Endodermal cell (in vitro differentiated cells): ENCODE data around the gene EGFR. TPM values are rescaled to one million over a fixed set of nuclear protein-coding genes. Genes with fewer than 3 reads are reported as not detected.
A peak's percentile ranks its signal among the peaks of the same experiment; 100 is the strongest.

ENCODE experiments used
- DNase-seq: peaks from one replicate; pipeline ENCODE4 v3.0.0-alpha.2; 2017
- H3K27ac ChIP-seq: 2 replicates; pipeline ENCODE4 v1.5.1; 2013; ENCODE audit warnings: mild to moderate bottlenecking, low read depth, low read length, moderate library complexity
- H3K27me3 ChIP-seq: 2 replicates; pipeline ENCODE4 v1.6.1; 2013; ENCODE audit warnings: mild to moderate bottlenecking, low read length, moderate library complexity; ENCODE audit not compliant: insufficient read depth, control insufficient read depth, poor library complexity, severe bottlenecking
- H3K36me3 ChIP-seq: 2 replicates; pipeline ENCODE4 v1.7.0; 2013; ENCODE audit warnings: mild to moderate bottlenecking, low read length, moderate library complexity; ENCODE audit not compliant: control insufficient read depth, insufficient read depth
- H3K4me1 ChIP-seq: one replicate; pipeline ENCODE4 v1.7.0; 2013; ENCODE audit warnings: low read length; ENCODE audit not compliant: control insufficient read depth, insufficient read depth
- H3K4me3 ChIP-seq: 2 replicates; pipeline ENCODE4 v1.5.1; 2013; ENCODE audit warnings: mild to moderate bottlenecking, low read length, moderate library complexity
- H3K9ac ChIP-seq: 2 replicates; pipeline ENCODE4 v1.6.1; 2013; ENCODE audit warnings: mild to moderate bottlenecking, low read length, moderate library complexity; ENCODE audit not compliant: poor library complexity, severe bottlenecking; ENCODE audit errors: extremely low read depth
- H3K9me3 ChIP-seq: 2 replicates; pipeline ENCODE4 v1.6.1; 2013; ENCODE audit warnings: mild to moderate bottlenecking, low read length, moderate library complexity; ENCODE audit not compliant: control insufficient read depth
- H3K27ac Mint-ChIP-seq: 2 replicates; pipeline ENCODE4 v1.8.0; 2020; ENCODE audit warnings: mixed read lengths
- H3K27me3 Mint-ChIP-seq: 2 replicates; pipeline ENCODE4 v1.8.0; 2021; ENCODE audit warnings: mild to moderate bottlenecking, mixed read lengths; ENCODE audit not compliant: insufficient read depth
- H3K36me3 Mint-ChIP-seq: 2 replicates; pipeline ENCODE4 v1.8.0; 2020; ENCODE audit warnings: low read depth, mixed read lengths
- H3K4me1 Mint-ChIP-seq: 2 replicates; pipeline ENCODE4 v1.8.0; 2020; ENCODE audit warnings: mixed read lengths
- H3K4me3 Mint-ChIP-seq: 2 replicates; pipeline ENCODE4 v1.8.0; 2020; ENCODE audit warnings: mild to moderate bottlenecking, moderate library complexity, mixed read lengths
- H3K9me3 Mint-ChIP-seq: 2 replicates; pipeline ENCODE4 v1.8.0; 2020; ENCODE audit warnings: mild to moderate bottlenecking, mixed read lengths
- WGBS, 2 experiments: methylation state at CpG; one replicate each; pipeline versions ENCODE4 v1.1.5 to v1.1.7; 2013; ENCODE audit warnings: missing lambda C conversion rate in 2 of 2, mixed read lengths in 1 of 2; ENCODE audit not compliant: insufficient coverage in 1 of 2, insufficient read length in 1 of 2; 5-methylcytosine and 5-hydroxymethylcytosine counted together
- total RNA-seq, 2 donors: library from RNA; stranded (reverse); fragmentation: NEBNext Ultra II Directional in 1 of 2; extraction: Animal tissue kit (Norgen Biotek cat#: 25700) in 1 of 2; gene quantifications; 2 replicates in 1 of 2; 3 replicates in 1 of 2; pipeline ENCODE4 v1.2.1, GENCODE V29; 2021
- TF ChIP-seq, protein P1 (sequence below): fragments of 200-600 bp; sonication (generic); conservative IDR thresholded peaks from 2 replicates; pipeline ENCODE4 v1.5.0; 2021; ENCODE audit warnings: antibody characterized with exemption, mild to moderate bottlenecking

Gene EGFR
- total RNA-seq, 2 donors from 2014 or later, result 5.0 to 5.8 TPM

DNA sequence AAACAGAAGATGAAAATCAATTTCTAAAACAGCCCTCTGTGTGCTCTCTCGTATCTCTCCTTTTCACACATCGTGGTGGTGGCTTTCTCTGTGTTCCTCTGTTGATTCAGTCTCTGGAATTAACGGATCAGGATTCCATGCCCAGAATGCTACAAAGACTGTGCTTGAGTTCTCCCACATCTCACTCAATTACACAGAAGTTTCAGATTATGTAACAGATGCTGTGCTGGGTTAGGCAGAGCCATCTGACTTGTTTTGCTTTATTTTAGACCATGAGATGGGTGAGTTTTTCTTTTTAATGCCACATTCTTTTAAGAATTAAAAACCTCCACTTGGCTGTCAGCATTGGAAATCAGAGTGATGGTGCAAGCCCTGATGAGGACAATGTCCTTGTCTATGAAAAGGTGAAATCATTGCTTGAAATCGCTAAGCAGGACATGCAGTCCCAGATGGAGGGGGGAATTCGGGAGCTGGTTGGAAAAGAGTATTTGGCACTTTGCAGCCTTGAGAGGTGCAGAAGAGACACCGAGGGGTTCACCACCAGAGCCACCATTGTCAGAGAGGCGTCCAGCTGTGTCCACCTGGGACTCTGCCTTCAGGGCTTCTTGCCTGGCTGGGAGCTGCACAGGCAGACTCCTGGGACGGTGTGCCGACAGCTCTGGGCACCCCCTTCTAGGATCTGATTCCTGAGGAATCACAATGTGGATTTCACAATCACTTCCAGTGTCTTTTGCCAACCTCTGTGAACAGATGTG lies 80.4 kb downstream of the EGFR start:
- no peaks in the 10 kb centered on the region for H3K9me3 ChIP-seq
- Mint-ChIP-seq H3K27ac (no peak overlapping the region), H3K4me3 (no peak overlapping the region), H3K9me3 (no peaks in the 10 kb centered on the region), H3K36me3 (no peaks in the 10 kb centered on the region), H3K27me3 (no peaks in the 10 kb centered on the region), H3K4me1 (peaks cover 21% of the 10 kb centered on the region)
- H3K27ac ChIP-seq, result no peak overlapping the region
- WGBS, 2 experiments, result 88% methylated on average over 9 of the region's 9 CpGs
- H3K27me3 ChIP-seq, result no peaks in the 10 kb centered on the region
- H3K4me3 ChIP-seq, result no peak overlapping the region
- no peak overlapping the region for H3K9ac ChIP-seq
- no peak for DNase-seq
- H3K4me1 ChIP-seq, result peaks cover 6% of the 10 kb centered on the region
- TF ChIP-seq, protein P1, sequence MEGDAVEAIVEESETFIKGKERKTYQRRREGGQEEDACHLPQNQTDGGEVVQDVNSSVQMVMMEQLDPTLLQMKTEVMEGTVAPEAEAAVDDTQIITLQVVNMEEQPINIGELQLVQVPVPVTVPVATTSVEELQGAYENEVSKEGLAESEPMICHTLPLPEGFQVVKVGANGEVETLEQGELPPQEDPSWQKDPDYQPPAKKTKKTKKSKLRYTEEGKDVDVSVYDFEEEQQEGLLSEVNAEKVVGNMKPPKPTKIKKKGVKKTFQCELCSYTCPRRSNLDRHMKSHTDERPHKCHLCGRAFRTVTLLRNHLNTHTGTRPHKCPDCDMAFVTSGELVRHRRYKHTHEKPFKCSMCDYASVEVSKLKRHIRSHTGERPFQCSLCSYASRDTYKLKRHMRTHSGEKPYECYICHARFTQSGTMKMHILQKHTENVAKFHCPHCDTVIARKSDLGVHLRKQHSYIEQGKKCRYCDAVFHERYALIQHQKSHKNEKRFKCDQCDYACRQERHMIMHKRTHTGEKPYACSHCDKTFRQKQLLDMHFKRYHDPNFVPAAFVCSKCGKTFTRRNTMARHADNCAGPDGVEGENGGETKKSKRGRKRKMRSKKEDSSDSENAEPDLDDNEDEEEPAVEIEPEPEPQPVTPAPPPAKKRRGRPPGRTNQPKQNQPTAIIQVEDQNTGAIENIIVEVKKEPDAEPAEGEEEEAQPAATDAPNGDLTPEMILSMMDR, result no peak
- no peaks in the 10 kb centered on the region for H3K36me3 ChIP-seq

DNA sequence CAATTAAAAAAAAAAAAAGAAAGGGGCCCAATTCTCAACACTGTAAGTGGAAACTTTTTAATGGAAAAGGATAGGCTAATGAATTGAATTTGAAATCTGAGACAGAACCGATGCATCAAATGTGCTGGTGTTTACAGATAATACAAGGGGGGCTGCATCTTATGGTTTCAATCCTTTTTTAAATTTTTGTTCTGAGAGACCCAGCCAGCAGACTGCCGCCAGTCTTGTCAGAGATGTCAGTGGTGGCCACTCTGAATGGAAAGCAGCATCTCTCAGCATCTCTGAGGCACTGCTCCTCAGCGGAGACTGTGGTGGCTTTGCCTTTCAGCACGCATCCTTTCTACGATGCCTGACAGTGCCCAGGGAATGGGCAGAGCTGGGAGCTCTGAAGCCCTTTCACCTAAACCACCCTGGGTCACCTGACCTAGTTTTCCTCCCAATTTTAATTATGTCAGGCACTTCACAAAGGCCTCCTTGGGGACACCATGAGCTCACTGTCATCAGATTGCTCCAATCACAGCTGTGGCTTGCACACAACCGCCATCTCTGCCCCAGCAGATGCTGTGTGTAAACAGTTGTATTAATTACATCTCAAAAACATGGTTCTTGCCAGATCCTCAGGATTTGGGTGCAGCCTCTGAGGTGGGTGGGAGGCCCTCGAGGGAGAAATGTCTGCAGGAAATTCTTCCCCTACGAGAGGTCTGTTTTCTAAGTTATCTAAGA lies 81.2 kb downstream of the EGFR start:
- H3K9me3 ChIP-seq, result no peaks in the 10 kb centered on the region
- peaks cover 6% of the 10 kb centered on the region for H3K4me1 ChIP-seq
- H3K27me3 ChIP-seq, result no peaks in the 10 kb centered on the region
- Mint-ChIP-seq H3K27me3 (no peaks in the 10 kb centered on the region), H3K4me3 (no peak overlapping the region), H3K27ac (no peak overlapping the region), H3K4me1 (peaks cover 21% of the 10 kb centered on the region), H3K9me3 (no peaks in the 10 kb centered on the region), H3K36me3 (no peaks in the 10 kb centered on the region)
- peak overlapping the region; percentile 40 for H3K27ac ChIP-seq
- TF ChIP-seq, protein P1, result no peak
- 92 to 96% methylated on average over 6 to 8 of the region's 8 CpGs for WGBS, 2 experiments
- H3K9ac ChIP-seq, result no peak overlapping the region
- H3K4me3 ChIP-seq, result no peak overlapping the region
- no peak for DNase-seq
- H3K36me3 ChIP-seq, result no peaks in the 10 kb centered on the region

DNA sequence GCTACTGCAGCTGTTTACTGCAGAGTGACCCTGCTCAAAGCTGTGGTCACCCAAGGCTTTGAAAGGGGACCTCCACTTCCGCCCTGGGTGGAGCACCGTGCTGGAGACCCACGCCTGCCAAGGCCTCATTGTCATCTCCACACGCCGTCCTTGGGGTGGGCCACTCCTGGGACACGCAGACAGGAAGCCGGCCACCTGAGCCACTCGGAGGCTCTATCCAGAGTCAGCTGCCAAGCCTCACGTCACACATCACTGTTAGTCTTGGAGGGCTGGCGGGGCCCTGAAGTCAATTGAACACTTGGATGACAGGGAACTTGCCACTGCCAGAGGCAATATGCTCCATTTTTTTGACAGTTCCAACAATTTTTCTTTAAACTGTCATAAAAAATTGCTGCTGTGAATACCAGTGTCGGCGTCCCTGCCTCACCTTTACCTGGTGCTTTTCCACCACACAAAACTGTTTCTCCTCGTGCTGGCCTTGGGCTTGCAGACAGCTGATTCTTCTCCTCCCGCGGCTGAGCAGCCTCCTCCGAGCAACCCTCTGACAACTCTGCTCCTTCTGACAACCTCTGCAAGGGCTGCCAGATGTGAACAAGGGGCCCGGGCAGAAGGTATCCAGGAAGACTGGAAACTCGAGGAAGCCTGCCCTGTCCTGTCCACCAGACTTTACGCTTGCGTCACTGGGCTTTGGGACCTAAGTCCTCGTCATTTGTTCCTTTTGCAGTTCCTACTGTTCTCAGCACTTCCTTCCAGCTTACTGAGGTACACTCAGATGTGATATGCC lies 81.9 kb downstream of the EGFR start:
- H3K36me3 ChIP-seq, result no peaks in the 10 kb centered on the region
- H3K4me1 Mint-ChIP-seq, result peaks cover 21% of the 10 kb centered on the region
- DNase-seq, result no peak
- H3K9ac ChIP-seq, result no peak overlapping the region
- H3K4me1 ChIP-seq, result peaks cover 6% of the 10 kb centered on the region
- no peaks in the 10 kb centered on the region for H3K36me3 Mint-ChIP-seq
- H3K27ac ChIP-seq, result peak overlapping the region; percentile 40
- H3K27me3 ChIP-seq, result no peaks in the 10 kb centered on the region
- H3K9me3 Mint-ChIP-seq, result no peaks in the 10 kb centered on the region
- TF ChIP-seq, protein P1, result no peak
- no peak overlapping the region for H3K4me3 Mint-ChIP-seq
- no peak overlapping the region for H3K27ac Mint-ChIP-seq
- H3K9me3 ChIP-seq, result no peaks in the 10 kb centered on the region
- 93 to 94% methylated on average over 11 to 21 of the region's 21 CpGs for WGBS, 2 experiments
- no peaks in the 10 kb centered on the region for H3K27me3 Mint-ChIP-seq
- no peak overlapping the region for H3K4me3 ChIP-seq
